Endothelial cell of umbilical vein (primary cell): ENCODE measurements around the gene DDX51.

ENCODE experiments used
- CTCF ChIP-seq, 2 donors: IDR thresholded peaks; 1 replicate in 1 of 2; 2 replicates in 1 of 2; pipeline ENCODE4 v1.5.1; 2011; ENCODE audit warnings: low read length in 2 of 2, mild to moderate bottlenecking in 2 of 2, moderate library complexity in 2 of 2, control low read depth in 1 of 2, inconsistent platforms in 1 of 2, low read depth in 1 of 2; ENCODE audit not compliant: insufficient read depth in 1 of 2; ENCODE audit errors: extremely low read depth in 1 of 2
- POLR2AphosphoS5 ChIP-seq: IDR thresholded peaks from 2 replicates; pipeline ENCODE4 v1.6.1; 2012; ENCODE audit warnings: low read depth, mild to moderate bottlenecking, control low read depth, low read length, moderate library complexity; ENCODE audit not compliant: insufficient read depth

GRCh38 chr12:132095520-132096409 is 48.4 kb downstream of the DDX51 start:
- TF ChIP-seq CTCF (IDR thresholded peaks at IDR 0.05; ENCODE audit: extremely low read depth in 1 of 2, insufficient read depth in 1 of 2, low read depth in 1 of 2, low read length in 2 of 2) = no peak
- TF ChIP-seq POLR2AphosphoS5 = no peak
